SK-N-SH (cell line): ENCODE measurements around the gene GPRC5C. TPM values are rescaled to one million over a fixed set of nuclear protein-coding genes. Genes with fewer than 3 reads are reported as not detected.

ENCODE experiments used
- CTCF ChIA-PET: fragments of 300-600, 350-600 bp; formaldehyde crosslinking; extraction: SDS; loops from one replicate; lab custom pipeline; 2021; lab: Yijun Ruan, JAX
- POLR2A ChIA-PET: fragments of 350-600 bp; sonication (Branson Sonifier 250); formaldehyde crosslinking; extraction: SDS; loops from one replicate; lab custom pipeline; 2020; ENCODE audit warnings: antibody characterized with exemption, inconsistent platforms; lab: Yijun Ruan, JAX
- DNase-seq: peaks from one replicate; pipeline ENCODE4 v3.0.0; 2012
- H2AFZ ChIP-seq: fragments of 200-600 bp; sonication (generic); 2 replicates; pipeline ENCODE4 v1.8.1; 2016; ENCODE audit warnings: antibody characterized with exemption, mild to moderate bottlenecking, low read depth
- H3F3A ChIP-seq: fragments of 200-600 bp; sonication (generic); replicated peaks from 2 replicates; pipeline ENCODE3; 2016; ENCODE audit warnings: antibody characterized with exemption, mild to moderate bottlenecking; ENCODE audit not compliant: insufficient read depth
- H3K27ac ChIP-seq, 2 experiments: fragments of 200-500 bp in 1 of 2; fragments of 200-600 bp in 1 of 2; sonication (Bioruptor generic) in 1 of 2; sonication (generic), shearing (Covaris generic) in 1 of 2; 2 replicates each; pipeline versions ENCODE4 v1.5.1 to v1.6.1; 2014 to 2016; ENCODE audit warnings: low read depth in 2 of 2, inconsistent platforms in 1 of 2, low read length in 1 of 2, mild to moderate bottlenecking in 1 of 2, mixed read lengths in 1 of 2
- H3K27me3 ChIP-seq: fragments of 200-600 bp; sonication (generic), shearing (Covaris generic); 2 replicates; pipeline ENCODE4 v1.6.1; 2016; ENCODE audit warnings: mixed run types; ENCODE audit not compliant: insufficient read depth
- H3K36me3 ChIP-seq, 2 experiments: fragments of 200-500 bp in 1 of 2; fragments of 200-600 bp in 1 of 2; sonication (Bioruptor generic) in 1 of 2; sonication (generic) in 1 of 2; replicated peaks in 1 of 2; 2 replicates each; pipeline versions ENCODE3 to v1.5.1; 2014 to 2016; ENCODE audit warnings: low read length in 1 of 2, mild to moderate bottlenecking in 1 of 2; ENCODE audit not compliant: insufficient read depth in 2 of 2, control insufficient read depth in 1 of 2
- H3K4me1 ChIP-seq, 2 experiments: fragments of 200-500 bp in 1 of 2; fragments of 200-600 bp in 1 of 2; sonication (Bioruptor generic) in 1 of 2; sonication (generic), shearing (Covaris generic) in 1 of 2; 2 replicates each; pipeline versions ENCODE4 v1.5.1 to v1.6.1; 2014 to 2016; ENCODE audit warnings: low read depth in 1 of 2, low read length in 1 of 2, mixed run types in 1 of 2; ENCODE audit not compliant: insufficient read depth in 2 of 2, control insufficient read depth in 1 of 2
- H3K4me2 ChIP-seq: fragments of 200-600 bp; sonication (generic), shearing (Covaris generic); 2 replicates; pipeline ENCODE4 v1.6.1; 2017; ENCODE audit warnings: mixed run types
- H3K4me3 ChIP-seq, 2 experiments: fragments of 200-500 bp in 1 of 2; fragments of 200-600 bp in 1 of 2; sonication (Bioruptor generic) in 1 of 2; sonication (generic), shearing (Covaris generic) in 1 of 2; 2 replicates each; pipeline versions ENCODE4 v1.5.1 to v1.8.1; 2014 to 2016; ENCODE audit warnings: low read depth in 2 of 2, inconsistent platforms in 1 of 2, low read length in 1 of 2, mild to moderate bottlenecking in 1 of 2, mixed read lengths in 1 of 2, moderate library complexity in 1 of 2
- H3K79me2 ChIP-seq: fragments of 200-600 bp; sonication (generic); 2 replicates; pipeline ENCODE4 v1.8.1; 2017; ENCODE audit warnings: mild to moderate bottlenecking; ENCODE audit not compliant: insufficient read depth
- H3K9ac ChIP-seq: fragments of 200-600 bp; sonication (generic); 2 replicates; pipeline ENCODE4 v1.6.1; 2017; ENCODE audit warnings: mixed run types
- H3K9me2 ChIP-seq: fragments of 200-600 bp; sonication (generic); 2 replicates; pipeline ENCODE4 v1.6.1; 2017; ENCODE audit warnings: mixed run types
- H3K9me3 ChIP-seq: fragments of 200-600 bp; sonication (generic); 2 replicates; pipeline ENCODE4 v1.6.1; 2017; ENCODE audit warnings: mixed run types, mild to moderate bottlenecking, moderate library complexity
- H4K20me1 ChIP-seq: fragments of 200-600 bp; sonication (generic); 2 replicates; pipeline ENCODE4 v1.6.1; 2017; ENCODE audit warnings: mild to moderate bottlenecking, mixed run types; ENCODE audit not compliant: insufficient read depth
- CHD2 ChIP-seq: fragments of 150-350 bp; IDR thresholded peaks from 2 replicates; pipeline ENCODE4 v1.6.1; 2018; ENCODE audit warnings: low read length; ENCODE audit not compliant: partially characterized antibody
- ELF1 ChIP-seq: IDR thresholded peaks from 2 replicates; pipeline ENCODE4 v1.4.0; 2012
- EZH2phosphoT487 ChIP-seq: fragments of 200-600 bp; sonication (generic); IDR thresholded peaks from 2 replicates; pipeline ENCODE4 v1.6.1; 2017; ENCODE audit warnings: low read depth, mixed run types, mild to moderate bottlenecking, antibody characterized with exemption, moderate library complexity, borderline replicate concordance
- GABPA ChIP-seq: IDR thresholded peaks from 2 replicates; pipeline ENCODE4 v1.4.0; 2012; ENCODE audit warnings: low read depth, mild to moderate bottlenecking
- JUND ChIP-seq: IDR thresholded peaks from 2 replicates; pipeline ENCODE4 v1.4.0; 2012
- MAX ChIP-seq: IDR thresholded peaks from 2 replicates; pipeline ENCODE4 v1.4.0; 2012; ENCODE audit warnings: low read depth
- NRF1 ChIP-seq: IDR thresholded peaks from 2 replicates; pipeline ENCODE4 v1.6.1; 2012; ENCODE audit warnings: low read depth, mild to moderate bottlenecking, low read length
- RFX5 ChIP-seq: IDR thresholded peaks from 2 replicates; pipeline ENCODE4 v1.6.1; 2012; ENCODE audit warnings: mild to moderate bottlenecking, improper control_type of control experiment, low read length
- TCF12 ChIP-seq: IDR thresholded peaks from 2 replicates; pipeline ENCODE4 v1.4.0; 2012
- USF2 ChIP-seq: fragments of 150-350 bp; IDR thresholded peaks from 2 replicates; pipeline ENCODE4 v1.6.1; 2017; ENCODE audit warnings: antibody characterized with exemption, low read length, low read depth, borderline replicate concordance
- ZBTB33 ChIP-seq: IDR thresholded peaks from 2 replicates; pipeline ENCODE4 v1.4.0; 2012; ENCODE audit warnings: low read depth, borderline replicate concordance
- WGBS: methylation state at CpG from one replicate; pipeline ENCODE4 v1.1.6; 2017; ENCODE audit warnings: low lambda C conversion rate; 5-methylcytosine and 5-hydroxymethylcytosine counted together
- polyA plus RNA-seq, 3 experiments: library from polyadenylated mRNA; depleted of rRNA; stranded (reverse); fragments of >200 nt; gene quantifications; 2 replicates each; pipeline ENCODE4 v1.2.3, GENCODE V29; 2012
- TF ChIP-seq, protein P1 (sequence below): fragments of 200-600 bp; sonication (generic); IDR thresholded peaks from 2 replicates; pipeline ENCODE4 v1.6.1; 2017; ENCODE audit warnings: antibody characterized with exemption, mild to moderate bottlenecking, moderate library complexity
- TF ChIP-seq, protein P2 (sequence below): fragments of 150-350 bp; IDR thresholded peaks from 2 replicates; pipeline ENCODE4 v1.6.1; 2016; ENCODE audit warnings: mild to moderate bottlenecking, low read depth, low read length

The GPRC5C gene
- polyA plus RNA-seq, 1 of the 3 experiments (the other 2 are of a cell fraction): not detected

- POLR2A ChIA-PET: interaction anchor here (1.1 to 1.2 kb wide), 2 partner anchors 12 to 63 kb away, joined by 3 read pairs; no protein-coding TSS in a partner anchor
- no peaks in the 10 kb centered on the region for H4K20me1 ChIP-seq
- H3K79me2 ChIP-seq: no peaks in the 10 kb centered on the region
- no peaks in the 10 kb centered on the region for H3K36me3 ChIP-seq
- no peaks in the 10 kb centered on the region for H3K27me3 ChIP-seq
- no peak overlapping the region for H3K4me2 ChIP-seq
- CTCF ChIA-PET: interaction anchor here (0.9 to 8.6 kb wide), 6 partner anchors 11 to 174 kb away, joined by 3 to 80 read pairs (median 8); partner anchors contain the start of gene GPR142
- DNase-seq: no peak
- H3K4me1 ChIP-seq: no peaks in the 10 kb centered on the region; a peak in 1 of 4 replicates
- H3K9ac ChIP-seq: no peak overlapping the region
- no peaks in the 10 kb centered on the region for H3K9me3 ChIP-seq
- no peak overlapping the region for H3K27ac ChIP-seq
- no peak overlapping the region for H2AFZ ChIP-seq
- no peak overlapping the region for H3K4me3 ChIP-seq
- H3F3A ChIP-seq: no peaks in the 10 kb centered on the region
- H3K9me2 ChIP-seq: no peaks in the 10 kb centered on the region
- TF ChIP-seq, protein P1, sequence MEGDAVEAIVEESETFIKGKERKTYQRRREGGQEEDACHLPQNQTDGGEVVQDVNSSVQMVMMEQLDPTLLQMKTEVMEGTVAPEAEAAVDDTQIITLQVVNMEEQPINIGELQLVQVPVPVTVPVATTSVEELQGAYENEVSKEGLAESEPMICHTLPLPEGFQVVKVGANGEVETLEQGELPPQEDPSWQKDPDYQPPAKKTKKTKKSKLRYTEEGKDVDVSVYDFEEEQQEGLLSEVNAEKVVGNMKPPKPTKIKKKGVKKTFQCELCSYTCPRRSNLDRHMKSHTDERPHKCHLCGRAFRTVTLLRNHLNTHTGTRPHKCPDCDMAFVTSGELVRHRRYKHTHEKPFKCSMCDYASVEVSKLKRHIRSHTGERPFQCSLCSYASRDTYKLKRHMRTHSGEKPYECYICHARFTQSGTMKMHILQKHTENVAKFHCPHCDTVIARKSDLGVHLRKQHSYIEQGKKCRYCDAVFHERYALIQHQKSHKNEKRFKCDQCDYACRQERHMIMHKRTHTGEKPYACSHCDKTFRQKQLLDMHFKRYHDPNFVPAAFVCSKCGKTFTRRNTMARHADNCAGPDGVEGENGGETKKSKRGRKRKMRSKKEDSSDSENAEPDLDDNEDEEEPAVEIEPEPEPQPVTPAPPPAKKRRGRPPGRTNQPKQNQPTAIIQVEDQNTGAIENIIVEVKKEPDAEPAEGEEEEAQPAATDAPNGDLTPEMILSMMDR: no peak
- no peak for TF ChIP-seq CHD2
- TF ChIP-seq TCF12: no peak
- no peak for TF ChIP-seq MAX
- no peak for TF ChIP-seq ZBTB33
- TF ChIP-seq NRF1: no peak
- TF ChIP-seq ELF1: no peak
- no peak for TF ChIP-seq EZH2phosphoT487
- no peak for TF ChIP-seq GABPA
- 9% methylated on average over 5 of the region's 5 CpGs for WGBS
These were observed 40.1 kb upstream of the GPRC5C start for GRCh38 chr17:74391771-74392170.

GRCh38 chr17:74392848-74393247 lies 39.0 kb upstream of the GPRC5C start:
- H3K9me3 ChIP-seq: no peaks in the 10 kb centered on the region
- H3K79me2 ChIP-seq: no peaks in the 10 kb centered on the region
- no peak overlapping the region for H3K4me3 ChIP-seq
- CTCF ChIA-PET: interaction anchor here (1.1 to 8.6 kb wide), 5 partner anchors 12 to 81 kb away, joined by 3 to 80 read pairs (median 31); partner anchors contain the start of gene GPR142
- DNase-seq: no peak
- no peaks in the 10 kb centered on the region for H3K9me2 ChIP-seq
- WGBS: 8% methylated on average over 5 of the region's 5 CpGs
- no peaks in the 10 kb centered on the region; a peak in 1 of 4 replicates for H3K4me1 ChIP-seq
- H3K27me3 ChIP-seq: no peaks in the 10 kb centered on the region
- TF ChIP-seq, protein P2, sequence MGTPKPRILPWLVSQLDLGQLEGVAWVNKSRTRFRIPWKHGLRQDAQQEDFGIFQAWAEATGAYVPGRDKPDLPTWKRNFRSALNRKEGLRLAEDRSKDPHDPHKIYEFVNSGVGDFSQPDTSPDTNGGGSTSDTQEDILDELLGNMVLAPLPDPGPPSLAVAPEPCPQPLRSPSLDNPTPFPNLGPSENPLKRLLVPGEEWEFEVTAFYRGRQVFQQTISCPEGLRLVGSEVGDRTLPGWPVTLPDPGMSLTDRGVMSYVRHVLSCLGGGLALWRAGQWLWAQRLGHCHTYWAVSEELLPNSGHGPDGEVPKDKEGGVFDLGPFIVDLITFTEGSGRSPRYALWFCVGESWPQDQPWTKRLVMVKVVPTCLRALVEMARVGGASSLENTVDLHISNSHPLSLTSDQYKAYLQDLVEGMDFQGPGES: no peak
- TF ChIP-seq CHD2 (no peak), USF2 (no peak), RFX5 (no peak), ELF1 (no peak), JUND (no peak)
- H3K27ac ChIP-seq: no peak overlapping the region
- POLR2A ChIA-PET: no interaction called here
- H3K4me2 ChIP-seq: no peak overlapping the region
- H3K36me3 ChIP-seq: no peaks in the 10 kb centered on the region
- no peaks in the 10 kb centered on the region for H3F3A ChIP-seq
- H4K20me1 ChIP-seq: no peaks in the 10 kb centered on the region
- H2AFZ ChIP-seq: no peak overlapping the region
- H3K9ac ChIP-seq: no peak overlapping the region
